Epithelial cell of proximal tubule (primary cell): ENCODE results near the gene AQP12B. TPM values are rescaled to one million over a fixed set of nuclear protein-coding genes. Genes with fewer than 3 reads are reported as not detected.

Experiments
- DNase-seq: peaks from one replicate; pipeline ENCODE4 v3.0.0-alpha.2; 2011; ENCODE audit warnings: low read depth
- H3K4me3 ChIP-seq: 2 replicates; pipeline ENCODE4 v1.5.1; 2011; ENCODE audit warnings: low read depth, mild to moderate bottlenecking, low read length
- CTCF ChIP-seq: conservative IDR thresholded peaks from 2 replicates; pipeline ENCODE4 v1.5.1; 2012; ENCODE audit warnings: low read depth, mild to moderate bottlenecking, low read length
- total RNA-seq: library from RNA; depleted of rRNA; stranded (reverse); fragments of >200 nt; gene quantifications from 2 replicates; pipeline ENCODE4 v1.2.3, GENCODE V29; 2015

AQP12B gene
- total RNA-seq, 1 donor from 2014 or later, result not detected

- DNase-seq, result no peak
- H3K4me3 ChIP-seq, result no peak overlapping the region
- no peak for TF ChIP-seq CTCF
These were observed 39.4 kb downstream of the AQP12B start for GRCh38 chr2:240643093-240643810.

- TF ChIP-seq CTCF, result no peak
- no peak for DNase-seq
- H3K4me3 ChIP-seq, result no peak overlapping the region
These were observed 39.9 kb downstream of the AQP12B start for GRCh38 chr2:240642806-240643092.

- H3K4me3 ChIP-seq, result no peak overlapping the region
- no peak for DNase-seq
- no peak for TF ChIP-seq CTCF
These were observed 40.5 kb downstream of the AQP12B start for GRCh38 chr2:240642061-240642805.

GRCh38 chr2:240640939-240641338 is 41.7 kb downstream of the AQP12B start:
- TF ChIP-seq CTCF, result peak; percentile 46
- no peak overlapping the region for H3K4me3 ChIP-seq
- no peak for DNase-seq

GRCh38 chr2:240639566-240639965 is 43.1 kb downstream of the AQP12B start:
- no peak for DNase-seq
- no peak overlapping the region for H3K4me3 ChIP-seq
- TF ChIP-seq CTCF, result no peak

GRCh38 chr2:240638512-240639160 is 44.0 kb downstream of the AQP12B start:
- TF ChIP-seq CTCF, result no peak

More at GRCh38 chr2:240638512-240639160, 44.0 kb downstream of the AQP12B start:
- DNase-seq, result no peak
- no peak overlapping the region for H3K4me3 ChIP-seq
